GM12801 (cell line): ENCODE data around the gene PEX26.

Source experiments
- TF ChIP-seq, protein P1 (sequence below): IDR thresholded peaks from one replicate; pipeline ENCODE4 v1.5.1; 2011; ENCODE audit warnings: control low read depth; ENCODE audit not compliant: insufficient read length; ENCODE audit errors: extremely low read depth

The PEX26 gene

DNA sequence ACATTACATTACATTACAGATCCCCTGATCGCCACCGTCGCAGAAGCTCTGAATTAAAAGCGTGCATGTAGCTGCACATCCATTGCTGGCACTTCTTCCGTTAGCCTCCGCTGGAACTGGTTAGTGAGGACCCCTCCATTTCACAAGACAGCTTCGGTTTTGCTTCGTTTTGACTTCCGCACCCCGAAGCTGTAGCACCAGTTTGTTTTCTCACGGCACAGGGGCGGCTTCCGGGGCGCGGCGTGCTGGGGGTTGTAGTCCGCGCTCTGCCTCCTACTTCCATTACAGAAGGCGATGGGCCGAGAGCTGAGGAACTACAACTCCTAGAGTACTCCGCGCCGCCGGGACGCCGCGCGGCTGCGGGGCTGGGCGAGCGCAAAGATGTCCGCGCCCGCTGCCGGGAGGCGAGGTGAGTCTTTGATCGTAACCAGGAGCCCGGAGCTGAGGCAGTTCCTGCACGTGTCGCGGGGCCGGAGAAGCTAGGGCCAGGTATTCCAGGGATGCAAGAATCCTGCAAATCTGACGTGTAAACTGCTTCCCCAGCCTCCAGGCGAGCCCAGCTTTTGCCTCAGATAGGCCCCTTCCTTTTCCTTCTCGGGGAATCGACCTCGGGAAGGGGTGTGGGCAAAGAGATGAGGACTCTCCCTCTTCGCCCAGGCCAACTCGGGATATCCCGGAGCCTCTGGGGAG, at the start of gene PEX26:
Gene PEX26, plus strand, starts transcription at position 352 of the 690 bp plus-strand sequence. CDS start 387 bp downstream, outside the sequence.
- TF ChIP-seq, protein P1, sequence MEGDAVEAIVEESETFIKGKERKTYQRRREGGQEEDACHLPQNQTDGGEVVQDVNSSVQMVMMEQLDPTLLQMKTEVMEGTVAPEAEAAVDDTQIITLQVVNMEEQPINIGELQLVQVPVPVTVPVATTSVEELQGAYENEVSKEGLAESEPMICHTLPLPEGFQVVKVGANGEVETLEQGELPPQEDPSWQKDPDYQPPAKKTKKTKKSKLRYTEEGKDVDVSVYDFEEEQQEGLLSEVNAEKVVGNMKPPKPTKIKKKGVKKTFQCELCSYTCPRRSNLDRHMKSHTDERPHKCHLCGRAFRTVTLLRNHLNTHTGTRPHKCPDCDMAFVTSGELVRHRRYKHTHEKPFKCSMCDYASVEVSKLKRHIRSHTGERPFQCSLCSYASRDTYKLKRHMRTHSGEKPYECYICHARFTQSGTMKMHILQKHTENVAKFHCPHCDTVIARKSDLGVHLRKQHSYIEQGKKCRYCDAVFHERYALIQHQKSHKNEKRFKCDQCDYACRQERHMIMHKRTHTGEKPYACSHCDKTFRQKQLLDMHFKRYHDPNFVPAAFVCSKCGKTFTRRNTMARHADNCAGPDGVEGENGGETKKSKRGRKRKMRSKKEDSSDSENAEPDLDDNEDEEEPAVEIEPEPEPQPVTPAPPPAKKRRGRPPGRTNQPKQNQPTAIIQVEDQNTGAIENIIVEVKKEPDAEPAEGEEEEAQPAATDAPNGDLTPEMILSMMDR = no peak

DNA sequence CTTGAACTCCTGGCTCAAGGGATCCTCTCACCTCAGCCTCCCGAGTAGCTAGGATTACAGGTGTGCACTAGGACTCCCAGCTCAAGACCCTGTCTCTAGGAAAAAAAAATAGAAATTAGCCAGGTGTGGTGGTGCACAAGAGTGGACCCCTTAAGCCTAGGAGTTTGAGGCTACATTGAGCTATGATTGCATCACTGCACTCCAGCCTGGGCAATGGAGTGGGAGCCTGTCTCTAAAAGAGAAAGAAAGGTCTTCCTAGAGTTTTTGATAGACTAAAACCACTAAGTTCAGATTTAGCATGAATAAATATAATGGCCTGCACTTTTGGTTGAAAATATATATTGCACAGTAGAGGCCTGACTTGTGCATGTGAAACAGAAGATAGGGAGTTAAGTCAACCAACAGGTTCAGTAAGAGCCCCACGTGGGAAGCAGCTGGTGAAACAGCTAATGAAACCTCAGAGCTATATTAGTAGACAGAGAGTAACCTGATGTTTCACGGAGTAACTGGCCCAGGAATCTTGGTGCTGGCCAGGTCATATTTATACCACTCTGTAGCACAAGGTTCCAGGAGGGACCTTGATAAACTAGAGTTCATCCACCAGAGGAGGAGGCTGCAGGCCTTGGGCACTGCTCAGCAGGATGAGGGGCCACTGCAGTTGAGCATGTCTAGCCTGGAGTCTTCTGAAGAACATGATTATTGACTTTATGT, 48.8 kb upstream of the PEX26 start:
- TF ChIP-seq, protein P1 = no peak

DNA sequence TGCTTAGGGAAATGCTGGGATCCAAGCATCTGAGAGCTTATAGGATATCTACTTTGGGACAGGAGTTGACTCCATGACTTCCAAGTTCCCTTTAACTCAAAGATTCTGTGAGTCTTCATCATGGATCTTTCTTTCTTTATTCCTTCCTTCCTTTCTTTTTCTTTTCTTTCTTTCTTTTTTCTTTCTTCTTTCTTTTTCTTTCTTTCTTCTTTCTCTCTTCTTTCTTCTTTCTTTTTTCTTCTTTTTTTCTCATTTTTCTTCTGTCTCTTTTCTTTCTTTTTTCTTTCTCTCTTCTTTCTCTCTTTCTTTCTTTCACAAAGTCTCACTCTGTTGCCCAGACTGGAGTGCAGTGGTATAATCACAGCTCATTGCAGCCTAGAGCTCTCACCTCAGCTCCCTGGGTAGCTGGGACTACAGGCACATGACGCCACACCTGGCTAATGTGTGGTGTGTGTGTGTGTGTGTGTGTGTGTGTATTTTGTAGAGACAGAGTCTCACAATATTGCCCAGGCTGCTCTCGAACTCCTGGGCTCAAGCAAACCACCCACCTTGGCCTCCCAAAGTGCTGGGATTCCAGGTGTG, 48.0 kb upstream of the PEX26 start:
- TF ChIP-seq, protein P1 = no peak

DNA sequence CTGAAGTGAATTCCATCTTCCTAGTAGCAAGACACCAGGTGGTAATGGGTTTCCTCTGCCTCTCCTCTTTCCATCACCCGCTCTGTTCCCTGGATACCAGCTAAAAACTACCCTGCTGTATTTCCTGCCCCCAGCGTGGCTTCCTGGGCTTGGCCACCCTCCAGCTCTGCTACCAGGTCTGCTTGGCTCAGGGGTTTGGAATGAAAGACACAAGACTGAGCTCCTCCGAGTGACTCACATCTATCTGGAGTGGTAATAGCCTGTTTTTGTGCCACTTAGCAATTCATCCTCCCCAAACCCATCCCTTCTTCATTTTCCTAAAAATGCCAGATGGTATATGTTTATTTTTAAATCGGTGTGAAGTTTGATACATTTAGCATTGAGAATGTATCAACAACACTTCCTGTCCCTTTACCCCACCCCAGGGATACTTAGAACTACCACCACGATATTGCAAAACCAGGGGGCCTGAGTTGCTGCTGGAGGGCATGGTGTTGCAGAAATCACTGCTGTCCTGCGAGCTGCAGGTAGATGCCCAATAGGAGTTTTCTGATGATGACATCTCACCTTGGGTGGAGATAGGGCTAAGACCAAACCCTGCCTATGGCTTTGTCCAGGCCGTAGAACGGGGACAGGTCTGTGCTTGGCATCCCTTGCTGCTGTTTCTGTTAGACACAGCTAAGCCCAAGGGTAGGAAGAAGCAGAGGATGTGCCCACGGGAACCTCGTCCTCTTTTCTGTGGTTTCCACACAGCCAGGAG, 45.9 kb upstream of the PEX26 start:
- TF ChIP-seq, protein P1 = no peak

DNA sequence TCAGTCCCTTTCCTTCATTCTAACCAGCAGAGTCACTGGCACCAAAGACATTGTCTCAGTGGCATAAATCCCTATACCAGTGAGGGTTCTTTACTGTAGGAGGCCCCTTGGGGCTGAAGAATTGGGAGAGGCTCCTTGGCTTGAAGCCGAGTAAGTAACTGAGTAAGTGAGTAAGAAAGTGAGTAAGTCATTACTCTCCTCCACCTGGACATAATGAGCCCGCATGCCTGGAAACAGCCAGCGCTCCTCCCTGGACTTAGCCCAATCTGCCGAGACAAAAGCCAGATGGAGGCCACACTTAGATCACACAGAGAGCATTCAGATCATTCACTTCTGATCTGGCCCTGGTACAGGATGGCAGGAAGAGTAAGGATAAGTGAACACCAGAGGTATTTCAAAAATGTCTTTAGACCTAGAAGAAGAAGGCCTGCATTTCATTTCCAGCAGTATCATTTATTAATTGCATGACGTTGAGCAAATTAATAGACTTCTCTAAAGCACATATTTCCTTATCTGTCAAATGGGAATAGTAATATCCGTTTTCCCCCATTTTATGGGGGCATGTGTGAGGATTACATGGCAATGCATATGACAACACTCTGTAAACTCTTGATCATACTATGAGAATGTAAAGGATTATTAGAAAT, 45.2 kb upstream of the PEX26 start:
- TF ChIP-seq, protein P1 = no peak

DNA sequence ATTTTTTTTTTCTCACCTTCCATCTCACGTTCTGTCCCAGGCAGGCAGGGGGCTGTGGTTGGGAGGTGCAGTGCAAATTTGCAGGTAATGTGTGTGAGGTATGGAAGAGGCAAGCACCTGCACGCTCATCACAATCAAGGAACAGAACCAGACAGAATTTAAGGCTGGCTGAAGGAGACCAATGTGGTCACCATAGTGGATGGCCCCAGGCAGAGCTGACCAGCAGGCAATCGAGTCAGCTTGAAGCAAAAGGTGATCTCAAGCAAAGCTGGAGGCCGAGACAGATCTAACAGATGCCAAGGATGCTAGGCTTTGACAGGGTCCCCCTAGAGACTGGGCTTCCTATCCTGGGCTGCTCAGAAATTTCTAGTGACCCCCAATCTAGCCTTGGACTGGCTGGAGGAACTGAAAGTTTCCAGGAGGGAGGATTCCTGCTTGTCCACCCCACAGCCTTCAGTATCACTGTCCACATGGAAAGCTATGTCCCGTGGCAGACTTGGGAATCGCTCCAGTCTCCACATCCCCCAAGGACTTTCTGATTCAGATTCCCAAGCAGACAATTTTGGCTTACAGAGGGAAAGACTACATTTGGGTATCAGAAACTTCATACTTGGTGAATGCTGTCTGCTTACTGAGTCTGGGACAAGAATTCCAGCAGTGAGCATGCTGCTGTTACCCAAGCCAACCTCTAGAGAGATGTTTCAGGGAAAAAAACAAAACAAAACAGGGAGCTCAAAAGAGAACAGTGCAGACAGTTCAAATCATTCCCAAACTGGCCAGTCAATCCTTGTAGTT, 44.4 kb upstream of the PEX26 start:
- TF ChIP-seq, protein P1 = no peak
